HL-60/S4 (cell line): ENCODE data around the gene SDK1.

Source experiments
- in situ Hi-C: fragments of 300-500 bp; cut with MboI; formaldehyde crosslinking; loops from 2 replicates; pipeline ENCODE4 v1.14.3; 2022; ENCODE audit warnings: low sequenced_read_pairs

Gene SDK1

DNA sequence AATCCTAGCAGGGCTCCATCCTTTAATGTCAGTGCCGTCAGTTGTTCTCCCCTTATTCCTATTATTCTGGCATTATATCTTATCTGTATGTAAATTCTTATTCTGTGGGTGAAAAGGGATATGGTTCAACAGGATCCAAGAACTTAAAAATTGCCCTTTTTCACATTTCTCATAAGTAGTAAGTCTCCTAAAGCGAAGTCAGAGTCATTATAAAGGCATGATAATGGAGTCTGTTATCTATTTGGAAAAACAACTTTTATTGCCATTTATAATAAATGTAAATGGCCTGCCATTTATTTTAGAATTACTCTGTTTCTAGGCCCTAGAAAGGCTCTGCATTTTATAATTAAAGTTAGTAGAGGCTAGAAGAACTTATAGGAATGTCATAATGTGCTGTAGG lies 31.3 kb downstream of the SDK1 start:
- in situ Hi-C loops = no loop called here

DNA sequence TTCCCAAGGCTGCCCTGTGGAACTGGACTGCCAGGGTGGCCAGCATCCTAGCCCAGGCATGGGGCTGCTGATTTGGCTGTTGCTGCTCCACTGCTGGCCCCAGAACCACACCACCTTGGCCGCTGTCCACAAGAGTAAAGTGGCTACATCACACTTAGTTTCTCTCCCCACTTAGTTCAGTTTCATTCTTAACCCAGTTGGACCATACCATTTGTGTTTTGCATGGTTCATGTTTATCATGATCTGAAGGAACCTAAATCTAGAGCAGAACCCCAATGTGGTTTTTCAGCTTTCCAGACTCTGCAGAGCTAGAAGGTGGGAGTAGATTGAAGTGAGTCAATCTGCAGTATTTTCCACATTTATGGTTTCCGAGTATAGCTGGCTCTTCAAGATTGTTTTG lies 32.8 kb downstream of the SDK1 start:
- in situ Hi-C loops = no loop called here

DNA sequence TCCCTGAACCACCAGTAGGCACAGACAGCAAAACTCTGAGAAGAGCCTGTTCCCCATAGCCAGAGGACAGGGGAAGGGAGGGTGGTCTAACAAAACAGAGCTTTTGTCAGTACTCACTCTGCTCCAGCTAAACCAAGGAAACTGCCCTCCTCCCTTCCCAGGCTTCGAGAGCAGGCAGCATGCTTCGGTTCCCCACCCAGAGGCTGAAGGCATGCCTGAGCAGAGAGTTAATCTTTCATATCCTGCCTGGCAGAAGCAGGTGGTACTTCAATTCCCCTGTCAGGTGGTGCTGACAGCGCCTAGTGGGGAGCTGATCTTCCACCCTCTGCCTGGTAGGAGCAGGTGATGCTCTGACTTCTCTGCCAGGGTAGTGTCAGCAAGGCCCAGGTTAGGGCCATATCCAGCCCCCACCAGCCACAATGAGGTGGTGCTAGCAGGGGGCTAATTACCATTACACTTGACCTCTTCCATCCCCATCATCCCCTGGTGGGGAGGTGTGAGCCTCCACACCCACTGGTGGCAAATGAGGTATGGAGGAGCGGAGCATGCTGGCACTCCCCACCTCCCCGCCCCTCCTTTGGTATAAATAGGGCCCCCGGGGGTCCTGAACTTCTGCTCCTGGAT lies 35.1 kb downstream of the SDK1 start:
- in situ Hi-C loops = no loop called here

DNA sequence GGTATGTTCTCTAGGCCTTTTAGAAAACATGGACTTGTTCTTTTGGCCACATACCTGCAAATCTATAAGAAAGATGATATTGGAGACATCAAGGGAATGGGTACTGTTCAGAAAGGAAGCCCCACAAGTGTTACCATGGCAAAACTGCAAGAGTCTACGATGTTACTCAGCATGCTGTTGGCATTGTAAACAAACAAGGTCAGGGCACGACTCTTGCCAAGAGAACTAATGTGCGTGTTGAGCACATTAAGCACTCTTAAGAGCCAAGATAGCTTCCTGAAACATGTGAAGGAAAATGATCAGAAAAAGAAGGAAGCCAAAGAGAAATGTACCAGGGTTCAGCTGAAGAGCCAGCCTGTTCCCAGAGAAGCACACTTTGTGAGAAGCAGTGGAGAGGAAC lies 37.1 kb downstream of the SDK1 start:
- in situ Hi-C loops = no loop called here

DNA sequence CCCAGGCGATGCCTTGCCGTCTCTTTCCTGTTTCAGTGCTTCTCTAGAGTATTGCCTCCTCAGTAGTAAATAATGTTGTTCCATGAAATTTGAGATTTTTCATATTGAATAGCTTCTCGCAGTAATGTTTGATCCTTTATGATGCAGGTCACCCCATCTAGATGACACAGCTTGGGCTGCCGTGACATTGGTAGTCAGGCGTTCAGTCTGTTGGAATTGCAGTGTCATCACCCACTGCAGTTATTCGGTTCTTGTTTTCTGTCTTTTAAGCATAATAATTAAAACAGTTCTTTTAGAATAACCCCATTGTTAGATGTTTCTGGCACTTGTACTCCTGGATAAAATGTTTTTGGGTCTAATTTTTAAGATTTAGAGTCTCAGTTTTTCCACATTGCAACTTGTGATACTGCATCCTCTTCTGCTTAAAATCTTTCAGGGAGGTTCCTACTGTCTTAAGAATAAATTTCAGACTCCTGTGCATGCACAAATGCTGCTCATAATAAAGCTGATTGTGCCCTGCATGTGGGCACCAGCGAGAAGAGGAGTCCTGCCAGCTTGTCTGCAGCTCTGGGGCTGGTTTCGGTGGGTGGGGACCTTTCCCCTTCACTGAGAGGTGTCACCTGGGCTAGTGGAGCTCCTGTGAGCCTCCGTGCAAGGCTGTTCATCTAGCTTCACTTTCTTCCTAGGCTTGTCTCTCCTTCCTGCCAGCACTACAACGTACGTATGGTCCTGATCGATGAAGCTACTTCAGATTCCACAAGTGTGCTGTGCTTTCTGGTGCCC lies 44.8 kb downstream of the SDK1 start:
- in situ Hi-C loops = no loop called here

DNA sequence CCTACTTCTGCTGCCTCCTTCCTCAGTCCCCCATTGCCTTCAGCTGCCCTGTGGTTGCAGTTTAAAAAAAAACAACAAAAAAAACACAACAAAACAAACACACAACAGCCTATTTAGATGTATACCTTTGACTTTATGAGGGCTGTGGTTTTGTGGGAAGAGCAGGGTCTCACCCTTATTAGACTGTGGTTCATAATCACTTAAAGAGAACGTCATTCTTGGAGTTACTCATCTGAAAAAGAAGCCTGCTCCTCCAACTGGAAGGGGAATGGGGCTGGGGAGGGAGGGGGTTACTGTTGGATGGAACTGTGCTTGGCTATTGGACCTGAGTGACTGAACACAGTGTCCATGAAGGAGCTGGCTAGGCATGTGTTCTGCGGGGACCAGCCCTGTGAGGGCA lies 48.1 kb downstream of the SDK1 start:
- in situ Hi-C loops = no loop called here

DNA sequence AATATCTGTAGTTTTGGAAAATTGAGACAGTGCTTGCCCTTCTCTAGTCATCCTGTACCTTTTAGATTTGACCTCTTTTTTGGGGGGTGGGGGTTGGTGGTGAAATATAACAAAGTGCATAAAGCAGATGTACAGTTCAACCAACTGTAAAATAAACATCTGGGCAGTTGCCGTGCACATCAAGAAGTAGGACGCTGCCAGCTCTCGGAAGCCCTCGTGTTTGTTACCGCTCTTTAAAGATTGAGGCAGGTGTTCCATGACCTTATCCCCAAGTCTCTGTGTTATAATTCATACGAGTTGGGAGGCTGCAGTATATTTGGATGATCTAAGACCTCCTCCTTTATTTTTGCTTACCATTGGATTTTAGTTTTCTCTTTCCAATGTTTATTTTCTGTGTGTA lies 55.1 kb downstream of the SDK1 start:
- in situ Hi-C loops = no loop called here

DNA sequence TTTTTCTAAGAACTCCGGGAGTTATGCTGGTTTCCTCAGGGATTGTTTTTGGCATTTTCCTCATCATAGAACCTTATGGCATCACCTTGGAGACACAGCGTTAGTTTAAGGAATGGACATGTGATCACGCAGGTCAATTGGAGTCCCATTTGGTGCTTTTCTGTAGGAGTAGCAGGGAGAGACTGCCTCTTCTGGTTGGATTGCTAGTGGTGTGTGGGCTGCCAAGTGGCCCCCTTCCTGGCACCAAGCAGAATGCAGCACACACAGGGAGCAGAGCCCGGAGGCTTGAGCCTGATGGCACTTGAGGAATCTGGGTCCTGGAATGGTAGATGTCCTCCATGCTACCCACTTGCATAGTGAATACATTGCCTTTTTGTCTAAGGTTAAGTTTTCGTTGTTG lies 57.9 kb downstream of the SDK1 start:
- in situ Hi-C loops = no loop called here

DNA sequence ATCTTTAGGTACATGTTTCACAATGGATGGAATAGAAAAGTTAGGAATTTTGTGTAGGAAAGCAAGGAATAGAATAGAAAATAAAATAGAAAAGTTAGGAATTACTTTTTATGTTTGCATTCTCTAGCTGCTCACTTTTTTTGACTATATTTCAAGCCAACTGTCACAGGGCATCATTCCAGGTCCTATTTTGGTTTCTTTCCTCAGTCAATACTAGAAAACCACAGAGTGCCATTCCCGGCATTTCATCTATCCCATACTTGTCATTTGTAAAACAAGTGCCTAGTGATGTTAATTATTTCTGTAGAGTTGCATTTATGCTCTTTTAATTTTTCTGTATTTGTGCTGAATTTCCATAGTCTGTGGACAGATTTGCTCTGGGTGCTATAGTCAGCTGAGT lies 66.2 kb downstream of the SDK1 start:
- in situ Hi-C loops = no loop called here

DNA sequence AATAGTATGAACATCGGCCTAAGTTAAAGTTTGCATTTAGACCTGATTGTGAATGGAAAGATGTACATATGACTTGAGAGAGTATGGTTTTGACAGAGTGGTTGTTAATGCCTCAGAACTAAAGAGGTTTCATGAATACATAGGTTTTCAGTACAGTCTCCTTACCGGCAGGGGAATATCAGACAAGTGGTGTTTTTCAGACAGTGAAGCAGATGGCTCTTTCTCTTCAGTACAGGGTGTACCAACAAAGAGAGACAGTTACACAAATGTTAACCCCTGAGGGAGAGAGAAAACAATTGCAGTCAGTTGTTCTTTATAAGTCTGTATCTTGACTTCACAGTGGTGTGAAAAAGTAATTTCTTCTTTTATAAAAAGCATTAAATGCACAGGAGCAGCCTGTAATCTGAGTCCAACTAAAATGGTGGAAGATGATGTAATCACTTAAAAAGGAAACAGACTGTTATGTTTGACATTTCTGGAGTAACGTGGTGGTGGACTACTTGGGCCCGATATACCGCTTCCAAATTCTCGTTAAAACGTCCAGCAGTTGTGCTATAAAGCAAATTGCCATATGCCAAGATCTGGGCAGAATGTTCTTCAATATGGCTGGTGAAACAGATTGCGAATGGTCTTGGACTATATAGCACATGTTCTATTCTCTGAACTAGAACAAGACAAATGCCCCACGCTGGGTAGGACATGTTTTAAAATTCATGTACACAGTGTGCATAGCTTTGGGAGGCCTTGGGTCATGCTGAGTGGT lies 69.2 kb downstream of the SDK1 start:
- in situ Hi-C loops = no loop called here

DNA sequence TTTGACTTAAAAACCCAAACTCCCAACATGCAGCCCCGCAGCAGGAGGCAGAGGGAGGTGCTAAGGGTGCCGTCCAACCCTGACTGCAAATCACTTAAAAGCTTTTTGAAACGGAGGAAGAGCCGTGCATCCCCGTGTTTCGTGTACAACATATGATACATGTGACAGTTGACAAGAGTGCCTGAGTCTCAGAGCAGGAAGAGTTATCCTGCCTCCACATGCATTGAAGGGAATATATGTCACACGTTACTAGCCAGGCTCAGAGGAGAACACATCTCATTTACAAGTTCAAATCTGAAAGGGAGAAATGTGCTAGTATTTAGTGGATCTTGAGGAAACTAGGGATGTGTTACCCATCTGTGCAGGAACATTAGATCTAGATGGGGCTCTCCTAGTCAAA lies 69.9 kb downstream of the SDK1 start:
- in situ Hi-C loops = no loop called here

DNA sequence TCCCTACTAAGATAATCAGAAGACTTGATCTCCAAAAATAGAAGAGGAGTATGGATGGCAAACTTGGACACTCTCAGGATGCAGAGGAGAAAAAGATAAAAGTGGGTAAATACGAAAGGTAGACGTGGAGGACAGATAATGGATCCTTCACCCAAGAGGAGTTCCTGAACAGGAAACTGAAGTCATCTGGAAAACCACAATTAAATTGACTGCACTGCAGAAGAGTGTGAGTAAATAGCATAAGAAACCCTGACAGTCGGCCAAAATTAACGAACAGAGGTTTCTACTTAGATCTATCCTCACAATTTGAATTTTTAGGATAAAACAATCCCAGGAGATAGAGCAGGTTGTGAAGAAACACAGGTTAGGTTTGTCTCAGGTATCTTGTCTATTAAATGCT lies 70.5 kb downstream of the SDK1 start:
- in situ Hi-C loops = no loop called here

DNA sequence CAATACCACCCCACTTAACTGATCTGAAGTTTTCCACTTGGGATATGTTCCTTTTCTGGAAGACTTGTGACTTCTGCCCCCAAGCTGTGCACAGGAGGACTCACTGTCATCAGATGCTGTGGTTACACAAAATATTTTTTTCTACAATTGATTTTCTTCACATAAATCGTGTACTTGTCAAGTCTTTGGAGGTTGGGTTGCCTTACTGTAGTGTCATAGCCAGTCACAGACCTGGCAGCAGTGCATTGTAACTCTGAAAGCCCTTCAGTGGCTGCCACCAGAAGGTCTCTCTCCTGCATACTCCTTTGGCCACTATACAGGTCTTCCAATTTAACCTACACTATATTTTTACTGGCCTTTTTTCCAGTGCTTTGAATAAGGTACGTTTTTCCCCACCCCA lies 73.2 kb downstream of the SDK1 start:
- in situ Hi-C loops = no loop called here

DNA sequence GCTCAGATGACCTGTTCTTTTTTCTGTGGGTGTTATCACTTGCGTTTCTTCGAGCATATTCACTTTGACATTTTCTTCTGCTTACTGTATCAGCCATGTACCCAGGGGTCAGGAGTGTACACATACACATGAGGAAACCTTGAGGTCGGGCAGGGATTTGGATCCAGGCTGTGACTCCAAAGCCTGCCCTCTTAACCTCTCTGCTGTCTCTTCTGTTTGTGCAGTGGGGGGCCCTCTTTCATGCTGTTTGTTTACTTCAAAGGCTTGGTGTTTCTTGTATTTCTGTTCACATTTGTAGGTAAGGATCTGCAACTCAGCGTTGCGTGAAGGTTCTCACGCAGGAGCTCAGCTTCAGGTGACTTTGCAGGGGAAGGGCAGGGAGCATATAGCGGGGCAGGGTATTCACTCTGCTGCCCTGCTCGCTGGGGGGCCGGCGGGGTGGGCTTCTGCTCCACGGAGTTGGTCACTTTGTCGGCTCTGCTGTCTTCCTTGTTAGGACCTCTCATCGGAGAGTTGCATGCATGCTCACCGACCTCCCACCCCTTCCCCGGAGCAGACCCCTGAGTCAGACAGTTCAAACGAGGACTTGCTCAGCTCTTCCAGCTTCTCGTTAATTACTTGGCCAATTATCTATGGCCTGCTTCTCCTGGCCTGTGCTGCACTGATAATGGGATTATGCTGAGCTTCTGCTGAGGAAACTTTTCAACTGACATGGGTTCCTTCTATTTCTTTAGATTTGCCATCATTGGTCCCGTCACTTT lies 77.5 kb downstream of the SDK1 start:
- in situ Hi-C loops = no loop called here

DNA sequence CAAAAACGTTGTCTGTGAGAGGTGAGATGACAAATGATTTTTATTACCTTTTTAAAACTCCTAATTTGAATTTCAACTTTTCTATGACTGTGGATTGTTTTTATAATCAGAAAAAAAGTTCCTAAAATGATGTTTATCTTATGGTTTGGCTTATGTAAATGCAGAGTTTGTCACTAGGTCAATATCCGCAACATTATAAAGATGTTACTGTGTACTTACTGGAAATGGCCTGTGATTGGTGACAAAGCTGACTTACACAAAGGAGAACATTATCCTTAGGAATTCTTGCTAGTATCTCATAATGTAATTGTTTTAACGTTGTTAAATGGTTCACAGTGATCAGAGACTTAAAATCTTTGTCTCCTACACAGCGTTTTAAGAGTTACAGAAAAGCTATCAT lies 79.0 kb downstream of the SDK1 start:
- in situ Hi-C loops = no loop called here

DNA sequence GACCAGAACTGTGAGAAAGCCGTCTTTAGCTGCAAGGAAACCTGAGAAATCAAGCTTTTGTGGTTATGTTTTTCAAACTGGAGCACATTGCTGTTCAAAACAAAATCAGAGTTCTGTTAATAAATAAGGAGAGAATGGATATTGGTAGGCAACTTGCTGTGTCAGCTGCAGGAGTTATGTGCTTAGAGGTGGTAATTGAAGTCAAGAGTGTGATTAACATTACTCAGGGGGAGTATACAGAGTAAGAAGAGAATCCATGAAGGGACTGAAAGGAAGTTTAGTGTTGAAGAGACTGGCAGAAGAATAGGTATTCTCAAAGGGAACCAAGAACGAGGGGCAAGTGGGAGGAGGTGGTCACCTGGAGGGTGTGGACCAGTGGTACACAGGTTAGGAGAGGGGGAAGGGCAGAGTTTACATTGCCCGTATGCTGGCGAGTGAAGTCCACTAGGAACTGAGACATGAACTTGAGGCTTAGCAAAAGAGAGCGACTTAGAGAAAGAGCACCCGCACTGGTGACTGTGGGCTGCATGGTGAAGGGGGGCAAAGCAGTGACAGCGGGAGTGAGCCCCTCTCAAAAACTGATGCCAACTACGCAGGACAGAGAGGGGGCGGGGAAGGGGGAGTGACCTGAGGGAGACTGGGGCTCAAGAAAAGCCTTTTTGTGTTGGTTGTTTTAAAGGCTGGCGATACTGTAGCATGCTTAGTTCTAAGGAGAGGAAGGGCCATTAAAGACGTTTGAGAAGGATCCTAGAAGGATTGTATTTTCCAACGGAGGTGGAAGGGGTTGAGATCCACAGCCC lies 80.0 kb downstream of the SDK1 start:
- in situ Hi-C loops = no loop called here

DNA sequence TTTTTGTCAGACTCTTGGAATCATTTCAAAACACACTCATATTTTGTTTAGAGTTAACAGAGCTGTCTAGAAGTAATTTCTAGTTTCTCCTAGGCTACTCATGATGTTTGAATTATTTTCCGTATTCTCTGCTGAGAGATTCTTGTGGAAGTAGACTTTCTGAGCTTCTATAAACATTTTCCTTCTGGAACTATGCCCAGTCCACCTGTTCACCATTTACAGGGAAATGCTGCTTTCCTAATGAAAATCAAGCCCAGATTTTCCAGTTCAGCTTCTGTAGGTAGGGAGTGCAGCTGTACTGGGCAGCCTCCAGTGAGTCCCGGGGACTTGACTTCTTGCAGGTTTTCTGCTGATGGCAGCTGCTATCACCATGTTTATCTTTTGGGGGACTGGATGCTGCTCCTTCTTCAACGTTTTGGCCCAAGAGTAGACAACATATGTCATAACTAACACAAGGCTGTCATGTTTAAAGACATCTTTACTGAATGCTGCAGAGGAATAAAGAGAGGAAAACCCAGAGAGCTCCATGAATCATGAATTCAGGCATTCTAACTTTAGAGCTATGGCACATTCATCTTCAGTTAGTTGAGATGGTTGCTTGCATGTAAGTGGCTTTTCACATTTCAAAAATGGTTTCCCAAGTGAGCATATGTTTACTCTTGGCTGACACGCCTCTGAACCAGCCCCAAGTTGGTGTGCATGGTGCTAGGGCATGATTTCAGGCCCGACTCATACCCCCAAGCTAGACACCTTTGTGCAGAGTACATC lies 85.6 kb downstream of the SDK1 start:
- in situ Hi-C loops = no loop called here

DNA sequence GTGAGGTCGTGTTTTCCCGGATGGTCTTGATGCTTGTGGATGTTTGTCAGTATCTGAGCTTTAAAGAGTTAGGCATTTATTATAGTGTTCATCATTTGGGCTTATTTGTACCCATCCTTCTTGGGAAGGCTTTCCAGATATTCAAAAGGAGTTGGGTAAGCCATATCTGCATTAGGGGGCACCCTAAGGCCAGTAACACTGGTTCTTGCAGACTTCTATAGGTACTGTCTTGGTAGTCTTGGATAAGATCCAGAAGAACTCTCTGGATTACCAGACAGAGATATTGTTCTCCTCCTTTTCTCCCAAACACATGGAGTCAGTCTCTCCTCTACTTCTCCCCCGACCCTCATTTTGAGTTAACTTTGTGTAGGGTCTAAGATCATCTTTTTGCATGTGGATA lies 92.8 kb downstream of the SDK1 start:
- in situ Hi-C loops = no loop called here

DNA sequence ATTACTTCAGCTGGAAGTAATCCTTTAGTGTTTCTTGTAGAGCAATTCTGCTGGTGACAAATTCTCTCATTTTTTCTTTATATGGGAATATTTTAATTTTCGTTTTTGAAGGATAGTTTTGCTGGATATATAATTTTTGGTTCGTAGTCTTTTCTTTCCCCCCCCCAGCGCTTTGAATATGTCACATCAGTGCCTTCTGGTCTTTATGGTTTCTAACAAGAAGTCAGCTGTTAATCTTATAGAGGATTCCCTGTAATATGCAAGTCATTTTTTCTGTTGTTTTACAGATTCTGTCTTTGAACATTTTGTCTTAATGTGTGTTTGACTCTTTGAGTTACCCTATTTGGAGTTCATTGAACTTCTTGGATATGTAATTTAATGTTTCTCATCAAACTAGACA lies 96.3 kb downstream of the SDK1 start:
- in situ Hi-C loops = no loop called here

DNA sequence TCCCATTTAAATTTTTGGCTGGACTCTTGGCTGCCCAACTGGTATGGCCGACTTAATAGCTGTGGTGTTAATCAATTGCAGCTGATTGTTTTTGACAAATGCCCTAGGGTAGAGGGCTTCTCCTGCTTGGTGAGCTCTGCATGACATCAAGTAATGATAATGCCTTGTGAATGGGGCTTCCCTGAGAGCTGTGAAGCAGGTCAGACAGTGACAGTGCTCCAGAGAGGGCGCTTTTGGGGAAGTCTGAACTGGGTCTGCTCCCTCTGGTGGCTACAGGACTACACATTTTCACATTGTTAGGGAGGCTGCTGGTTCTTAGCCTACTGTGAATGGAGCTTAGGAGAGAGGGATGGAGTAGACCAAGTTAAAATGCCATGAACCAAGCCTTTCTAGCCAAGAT lies 98.8 kb downstream of the SDK1 start:
- in situ Hi-C loops = no loop called here
